HPDE6-E6E7 (cell line): ENCODE data around the gene PSTPIP1.

ENCODE experiments used
- DNase-seq: peaks from one replicate; pipeline ENCODE4 v3.0.0; 2011; ENCODE audit warnings: missing footprints; ENCODE audit errors: extremely low spot score

PSTPIP1 gene

GRCh38 chr15:76998663-76999285 is 3.8 kb downstream of the PSTPIP1 start:
- no peak for DNase-seq

- DNase-seq = no peak
Observed at GRCh38 chr15:76999996-77000395, 5.1 kb downstream of the PSTPIP1 start.

DNA sequence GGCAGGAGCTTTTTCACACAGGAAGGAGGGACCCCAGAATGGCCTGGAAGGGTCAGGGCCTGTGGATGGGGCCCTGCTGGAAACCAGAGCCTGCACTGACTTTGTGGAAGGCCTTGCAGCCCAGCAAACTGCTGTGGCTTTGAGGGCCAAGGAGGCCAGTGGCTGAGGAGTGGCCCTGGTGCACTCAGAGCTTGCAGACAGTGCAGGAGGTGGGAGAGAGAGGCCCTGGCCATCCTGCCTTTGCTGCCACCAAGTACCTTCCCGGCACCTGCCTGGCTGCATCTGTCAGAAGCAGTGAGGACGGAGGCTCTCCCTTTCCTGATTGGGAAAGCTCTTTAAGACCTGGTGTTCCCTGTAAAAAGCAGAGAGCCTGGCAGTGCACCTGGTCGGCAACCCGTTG is 6.4 kb downstream of the PSTPIP1 start:
- no peak for DNase-seq

GRCh38 chr15:77001966-77002365 is 7.0 kb downstream of the PSTPIP1 start:
- DNase-seq = no peak

- DNase-seq = no peak
Observed at GRCh38 chr15:77002436-77002835, 7.5 kb downstream of the PSTPIP1 start.

- no peak for DNase-seq
Observed at GRCh38 chr15:77002954-77003912, 8.3 kb downstream of the PSTPIP1 start.

DNA sequence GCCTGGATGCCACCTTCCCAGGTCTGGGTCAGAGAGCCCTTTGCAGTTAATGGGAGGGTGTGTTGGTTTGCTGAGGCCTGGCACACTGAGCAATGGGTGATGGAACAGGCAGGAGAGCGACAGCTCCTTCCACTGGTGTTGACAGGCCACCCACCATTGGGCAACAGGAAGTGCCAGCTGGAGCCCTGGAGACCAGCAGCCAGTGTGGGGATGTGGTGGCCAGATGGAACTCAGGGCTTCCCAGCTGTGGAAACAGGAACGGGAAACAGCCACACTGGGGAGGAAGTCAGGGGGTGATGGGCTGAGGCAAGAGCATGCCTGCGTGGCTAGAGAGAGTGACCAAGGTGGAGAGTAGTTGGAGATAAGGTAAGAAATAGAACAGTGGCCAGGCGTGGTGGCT is 9.3 kb downstream of the PSTPIP1 start:
- no peak for DNase-seq

- DNase-seq = no peak
Observed at GRCh38 chr15:77009176-77009575, 14.2 kb downstream of the PSTPIP1 start.

DNA sequence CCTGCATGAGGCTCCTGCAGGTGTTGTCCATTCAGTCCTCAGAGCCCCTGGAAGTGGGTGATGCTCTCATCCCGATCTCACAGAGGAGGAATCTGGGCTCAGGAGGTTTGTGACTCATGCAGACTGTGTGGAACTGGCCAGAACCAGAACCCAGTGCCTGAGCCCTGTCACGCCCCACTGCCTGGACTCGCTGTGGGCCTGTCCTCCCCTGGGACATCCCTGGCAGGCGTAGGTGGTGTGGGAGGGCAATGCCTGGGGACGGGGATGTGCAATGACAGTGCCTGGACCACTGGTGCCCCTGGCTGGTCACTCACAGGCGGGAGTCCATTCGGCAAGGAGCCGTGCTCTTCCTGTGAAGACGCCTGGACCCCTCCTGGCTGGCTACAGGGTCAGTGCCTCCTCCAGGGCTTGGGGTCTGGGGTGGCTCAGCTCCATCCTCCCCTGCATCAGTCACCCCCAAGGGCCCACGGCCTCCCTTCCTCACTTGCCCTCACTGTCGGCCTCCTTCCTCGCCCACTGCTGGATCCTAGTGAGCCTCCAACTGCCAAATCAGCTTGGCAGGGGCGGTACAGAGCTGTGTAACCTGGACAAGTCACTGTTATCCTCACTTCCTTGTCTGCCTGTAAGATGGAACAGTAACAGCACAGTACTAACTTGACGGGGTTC is 14.9 kb downstream of the PSTPIP1 start:
- no peak for DNase-seq

GRCh38 chr15:77010312-77010686 is 15.4 kb downstream of the PSTPIP1 start:
- no peak for DNase-seq

- no peak for DNase-seq
Observed at GRCh38 chr15:77010857-77011256, 15.9 kb downstream of the PSTPIP1 start.

- DNase-seq = no peak
Observed at GRCh38 chr15:77012117-77012712, 17.3 kb downstream of the PSTPIP1 start.

DNA sequence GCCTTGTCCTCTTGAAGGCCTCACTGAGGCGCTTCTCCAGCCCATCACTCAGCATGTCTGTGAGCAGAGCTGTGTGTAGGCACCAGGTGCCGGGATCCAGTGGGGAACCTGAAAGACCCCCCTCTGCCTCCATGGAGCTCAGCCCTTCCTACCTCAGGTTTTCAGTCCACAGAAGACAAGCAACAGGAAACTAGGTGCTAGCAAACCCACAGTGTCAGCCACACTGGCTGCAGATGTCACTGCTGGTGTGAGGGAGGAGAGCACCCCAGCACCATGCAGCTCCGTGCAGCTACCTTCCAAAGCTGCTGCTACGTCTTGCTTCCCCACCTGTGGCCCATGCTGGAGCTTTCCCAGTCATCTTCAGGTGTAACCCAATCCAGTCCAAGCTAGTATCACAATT is 17.9 kb downstream of the PSTPIP1 start:
- no peak for DNase-seq

DNA sequence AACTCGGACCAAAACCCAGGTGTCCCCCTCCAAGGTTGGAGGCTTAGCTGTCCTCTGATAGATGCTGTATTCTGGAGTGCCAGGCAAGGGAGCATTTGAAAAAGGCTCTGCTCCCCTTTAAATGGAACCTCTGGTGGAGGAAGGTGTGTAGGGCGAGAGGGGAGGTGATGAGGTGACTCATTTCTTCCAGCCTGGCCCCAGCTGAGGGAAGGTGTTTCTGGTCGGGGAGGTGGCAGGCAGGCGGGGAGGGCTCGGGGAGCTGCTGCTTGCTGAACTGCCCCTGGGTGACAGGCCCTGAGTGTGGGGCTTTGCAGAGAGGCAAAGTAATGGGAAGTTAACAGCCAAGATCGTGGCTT is 18.8 kb downstream of the PSTPIP1 start:
- DNase-seq = peak; percentile 63

- no peak for DNase-seq
Observed at GRCh38 chr15:77014132-77015081, 19.5 kb downstream of the PSTPIP1 start.

- DNase-seq = no peak
Observed at GRCh38 chr15:77015646-77016320, 20.9 kb downstream of the PSTPIP1 start.

GRCh38 chr15:77016321-77016695 is 21.4 kb downstream of the PSTPIP1 start:
- DNase-seq = no peak

DNA sequence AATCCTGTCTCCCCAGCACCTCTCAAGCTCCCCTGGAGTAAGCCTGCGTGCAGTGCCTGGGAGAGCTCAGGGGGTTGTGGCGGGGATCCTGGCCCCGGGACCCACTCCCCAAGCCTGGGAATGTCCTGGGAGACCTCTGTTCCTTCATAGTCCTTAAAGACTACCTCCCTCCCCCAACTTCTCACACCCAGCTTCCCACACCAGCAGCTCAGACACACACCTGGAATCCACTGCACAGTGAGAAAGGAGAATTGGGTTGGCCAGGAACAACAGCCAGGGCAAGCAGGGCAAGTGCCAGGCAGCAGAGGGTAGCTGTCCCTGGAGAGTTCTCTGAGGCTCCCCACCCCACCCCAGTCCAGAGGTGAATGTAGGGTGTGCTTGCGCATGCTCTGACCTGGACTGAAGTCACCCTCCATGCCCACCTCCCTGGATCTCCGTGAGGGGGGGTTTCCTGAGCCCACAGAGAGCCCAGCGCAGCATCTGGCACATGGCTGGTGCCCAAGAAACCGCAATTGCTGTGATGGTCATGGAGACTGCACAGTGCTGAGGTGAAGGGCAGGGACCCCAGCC is 22.2 kb downstream of the PSTPIP1 start:
- no peak for DNase-seq

DNA sequence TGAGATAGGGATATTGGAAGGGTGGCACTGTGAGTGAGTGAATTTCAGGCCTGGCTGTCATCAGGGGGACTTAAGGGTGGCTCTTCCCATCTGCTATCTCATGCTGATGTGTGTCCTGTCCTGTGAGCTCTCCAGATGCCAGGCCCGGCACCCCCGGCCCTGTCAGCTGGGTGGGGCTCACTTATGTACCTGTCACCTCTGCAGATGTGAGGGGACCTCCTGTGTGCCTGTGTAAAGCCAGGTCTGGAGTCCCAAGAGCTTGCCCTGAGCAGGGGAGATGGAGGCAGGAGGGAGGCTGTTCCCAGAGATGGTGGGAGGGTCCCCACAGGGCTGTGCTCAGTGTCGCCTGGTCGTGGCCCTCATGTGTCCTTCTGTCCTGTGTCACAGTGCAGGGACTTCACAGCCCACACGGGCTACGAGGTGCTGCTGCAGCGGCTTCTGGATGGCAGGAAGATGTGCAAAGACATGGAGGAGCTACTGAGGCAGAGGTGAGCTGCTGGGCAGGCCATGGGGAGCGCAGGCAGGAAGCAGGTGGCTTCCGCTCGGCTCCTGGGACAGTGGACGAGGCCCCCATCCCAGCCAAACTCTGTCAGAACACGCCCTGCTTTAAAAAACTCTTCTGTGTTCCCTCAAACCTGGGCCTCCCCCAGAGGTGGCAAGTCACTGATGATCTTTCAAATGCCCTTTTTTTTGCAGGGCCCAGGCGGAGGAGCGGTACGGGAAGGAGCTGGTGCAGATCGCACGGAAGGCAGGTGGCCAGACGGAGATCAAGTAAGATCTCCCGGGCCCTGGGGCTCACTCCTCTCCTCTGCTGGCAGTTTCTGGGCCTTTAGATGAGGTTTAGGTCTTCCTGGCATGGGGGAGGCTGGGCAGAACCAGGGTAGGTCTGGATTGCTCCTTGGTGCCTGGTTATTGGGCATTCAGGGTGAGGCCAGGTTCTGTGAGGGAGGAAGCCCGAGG is 23.1 kb downstream of the PSTPIP1 start:
- no peak for DNase-seq
